ENCODE results near the gene CCNI2.

CCNI2 gene

GRCh38 chr5:132778129-132778528 lies 30.9 kb downstream of the CCNI2 start:
- Histone ChIP-seq H2BK120ac (ENCODE audit: low read depth, low read length) (no peak overlapping the region), H3K9me3 (ENCODE audit: control insufficient read depth, low read length) (no peaks in the 10 kb centered on the region), H3K9ac (ENCODE audit: low read length) (no peak overlapping the region), H3K36me3 (ENCODE audit: control insufficient read depth in 1 of 2, insufficient read depth in 2 of 2, low read depth in 1 of 2, low read length in 2 of 2) (peaks cover 0 to 11% of the 10 kb centered on the region in 2 experiments), H3K23ac (ENCODE audit: low read length in 2 of 2) (peak overlapping the region in 1 of 2 experiments; percentile 11), H3K14ac (ENCODE audit: low read length in 2 of 2) (no peak overlapping the region), H2AK5ac (ENCODE audit: low read length, severe bottlenecking) (peak overlapping the region; percentile 37), H3K4ac (ENCODE audit: low read depth in 1 of 2, low read length in 2 of 2) (no peak overlapping the region), H2BK5ac (ENCODE audit: low read depth, low read length, poor library complexity, severe bottlenecking) (no peak overlapping the region), H3K18ac (ENCODE audit: low read depth in 1 of 2, low read length in 2 of 2) (no peak overlapping the region), H3K4me3 (ENCODE audit: insufficient read depth in 1 of 2, low read depth in 1 of 2, low read length in 2 of 2) (peak overlapping the region in 1 of 2 experiments; percentile 85), H3K27ac (ENCODE audit: low read length, poor library complexity, severe bottlenecking) (no peak overlapping the region), H4K91ac (ENCODE audit: low read length) (peak overlapping the region; percentile 52), H3K4me1 (ENCODE audit: control insufficient read depth, insufficient read depth, low read depth, low read length) (peaks cover 37% of the 10 kb centered on the region), H2BK15ac (ENCODE audit: low read depth, poor library complexity, severe bottlenecking) (no peak overlapping the region), H4K8ac (ENCODE audit: low read length) (peak overlapping the region; percentile 95), H2AFZ (ENCODE audit: low read depth, low read length) (no peak overlapping the region), H2BK12ac (ENCODE audit: low read length in 2 of 2) (no peak overlapping the region), H3K79me1 (replicated peaks; ENCODE audit: low read length, poor library complexity, severe bottlenecking) (peaks cover 27% of the 10 kb centered on the region), H3K4me2 (ENCODE audit: low read length, poor library complexity, severe bottlenecking) (peak overlapping the region; percentile 97), H3K27me3 (ENCODE audit: control insufficient read depth in 1 of 2, insufficient read depth in 1 of 2, low read length in 2 of 2) (peaks cover 0 to 9% of the 10 kb centered on the region in 2 experiments)
- WGBS = 85% methylated on average over 3 of the region's 4 CpGs
- DNase-seq = no peak

- no peak for DNase-seq
- H3K18ac ChIP-seq (ENCODE audit: low read depth in 1 of 2, low read length in 2 of 2) = no peak overlapping the region
- no peak overlapping the region for H3K4ac ChIP-seq (ENCODE audit: low read depth in 1 of 2, low read length in 2 of 2)
- H4K91ac ChIP-seq (ENCODE audit: low read length) = no peak overlapping the region
- no peak overlapping the region for H3K9ac ChIP-seq (ENCODE audit: low read length)
- H3K4me1 ChIP-seq (ENCODE audit: control insufficient read depth, insufficient read depth, low read depth, low read length) = peaks cover 30% of the 10 kb centered on the region
- no peak overlapping the region for H2BK12ac ChIP-seq (ENCODE audit: low read length in 2 of 2)
- H4K8ac ChIP-seq (ENCODE audit: low read length) = no peak overlapping the region
- no peak overlapping the region for H2AK5ac ChIP-seq (ENCODE audit: low read length, severe bottlenecking)
- no peak overlapping the region for H2BK120ac ChIP-seq (ENCODE audit: low read depth, low read length)
- 95% methylated on average over 4 of the region's 5 CpGs for WGBS
- H3K9me3 ChIP-seq (ENCODE audit: control insufficient read depth, low read length) = no peaks in the 10 kb centered on the region
- H3K4me2 ChIP-seq (ENCODE audit: low read length, poor library complexity, severe bottlenecking) = no peak overlapping the region
- peaks cover 20% of the 10 kb centered on the region for H3K79me1 ChIP-seq (replicated peaks; ENCODE audit: low read length, poor library complexity, severe bottlenecking)
- peaks cover 0 to 6% of the 10 kb centered on the region in 2 experiments for H3K36me3 ChIP-seq (ENCODE audit: control insufficient read depth in 1 of 2, insufficient read depth in 2 of 2, low read depth in 1 of 2, low read length in 2 of 2)
- H2BK15ac ChIP-seq (ENCODE audit: low read depth, poor library complexity, severe bottlenecking) = no peak overlapping the region
- no peak overlapping the region for H3K23ac ChIP-seq (ENCODE audit: low read length in 2 of 2)
- H3K27ac ChIP-seq (ENCODE audit: low read length, poor library complexity, severe bottlenecking) = no peak overlapping the region
- no peak overlapping the region for H2BK5ac ChIP-seq (ENCODE audit: low read depth, low read length, poor library complexity, severe bottlenecking)
- no peak overlapping the region for H2AFZ ChIP-seq (ENCODE audit: low read depth, low read length)
- H3K27me3 ChIP-seq (ENCODE audit: control insufficient read depth in 1 of 2, insufficient read depth in 1 of 2, low read length in 2 of 2) = peaks cover 0 to 9% of the 10 kb centered on the region in 2 experiments
- H3K14ac ChIP-seq (ENCODE audit: low read length in 2 of 2) = no peak overlapping the region
- no peak overlapping the region for H3K4me3 ChIP-seq (ENCODE audit: insufficient read depth in 1 of 2, low read depth in 1 of 2, low read length in 2 of 2)
These were observed 31.6 kb downstream of the CCNI2 start for GRCh38 chr5:132778856-132779255.

GRCh38 chr5:132779961-132780360 lies 32.7 kb downstream of the CCNI2 start:
- H4K91ac ChIP-seq (ENCODE audit: low read length) = no peak overlapping the region
- 99% methylated on average over 2 of the region's 3 CpGs for WGBS
- H3K4me2 ChIP-seq (ENCODE audit: low read length, poor library complexity, severe bottlenecking) = no peak overlapping the region
- H3K23ac ChIP-seq (ENCODE audit: low read length in 2 of 2) = peak overlapping the region in 1 of 2 experiments; percentile 46
- no peak overlapping the region for H2BK120ac ChIP-seq (ENCODE audit: low read depth, low read length)
- no peaks in the 10 kb centered on the region for H3K36me3 ChIP-seq (ENCODE audit: control insufficient read depth in 1 of 2, insufficient read depth in 2 of 2, low read depth in 1 of 2, low read length in 2 of 2)
- H3K4ac ChIP-seq (ENCODE audit: low read depth in 1 of 2, low read length in 2 of 2) = no peak overlapping the region
- DNase-seq = no peak
- no peak overlapping the region for H2AFZ ChIP-seq (ENCODE audit: low read depth, low read length)
- H3K18ac ChIP-seq (ENCODE audit: low read depth in 1 of 2, low read length in 2 of 2) = no peak overlapping the region
- peaks cover 0 to 9% of the 10 kb centered on the region in 2 experiments for H3K27me3 ChIP-seq (ENCODE audit: control insufficient read depth in 1 of 2, insufficient read depth in 1 of 2, low read length in 2 of 2)
- no peak overlapping the region for H3K9ac ChIP-seq (ENCODE audit: low read length)
- no peak overlapping the region for H3K4me3 ChIP-seq (ENCODE audit: insufficient read depth in 1 of 2, low read depth in 1 of 2, low read length in 2 of 2)
- H3K4me1 ChIP-seq (ENCODE audit: control insufficient read depth, insufficient read depth, low read depth, low read length) = peaks cover 20% of the 10 kb centered on the region
- H2AK5ac ChIP-seq (ENCODE audit: low read length, severe bottlenecking) = no peak overlapping the region
- peak overlapping the region in 1 of 2 experiments; percentile 68 for H3K14ac ChIP-seq (ENCODE audit: low read length in 2 of 2)
- no peak overlapping the region for H3K27ac ChIP-seq (ENCODE audit: low read length, poor library complexity, severe bottlenecking)
- H4K8ac ChIP-seq (ENCODE audit: low read length) = no peak overlapping the region
- H2BK15ac ChIP-seq (ENCODE audit: low read depth, poor library complexity, severe bottlenecking) = no peak overlapping the region
- no peak overlapping the region for H2BK12ac ChIP-seq (ENCODE audit: low read length in 2 of 2)
- no peaks in the 10 kb centered on the region for H3K9me3 ChIP-seq (ENCODE audit: control insufficient read depth, low read length)
- no peak overlapping the region for H2BK5ac ChIP-seq (ENCODE audit: low read depth, low read length, poor library complexity, severe bottlenecking)
- peaks cover 9% of the 10 kb centered on the region for H3K79me1 ChIP-seq (replicated peaks; ENCODE audit: low read length, poor library complexity, severe bottlenecking)

- Histone ChIP-seq H3K14ac (ENCODE audit: low read length in 2 of 2) (no peak overlapping the region), H2BK15ac (ENCODE audit: low read depth, poor library complexity, severe bottlenecking) (no peak overlapping the region), H3K4me3 (ENCODE audit: insufficient read depth in 1 of 2, low read depth in 1 of 2, low read length in 2 of 2) (no peak overlapping the region), H3K79me1 (replicated peaks; ENCODE audit: low read length, poor library complexity, severe bottlenecking) (peaks cover 8% of the 10 kb centered on the region), H3K9ac (ENCODE audit: low read length) (no peak overlapping the region), H3K23ac (ENCODE audit: low read length in 2 of 2) (no peak overlapping the region), H4K8ac (ENCODE audit: low read length) (no peak overlapping the region), H3K4me1 (ENCODE audit: control insufficient read depth, insufficient read depth, low read depth, low read length) (peaks cover 17% of the 10 kb centered on the region), H3K4me2 (ENCODE audit: low read length, poor library complexity, severe bottlenecking) (no peak overlapping the region), H4K91ac (ENCODE audit: low read length) (no peak overlapping the region), H3K27ac (ENCODE audit: low read length, poor library complexity, severe bottlenecking) (no peak overlapping the region), H3K27me3 (ENCODE audit: control insufficient read depth in 1 of 2, insufficient read depth in 1 of 2, low read length in 2 of 2) (peaks cover 0 to 9% of the 10 kb centered on the region in 2 experiments), H2BK12ac (ENCODE audit: low read length in 2 of 2) (no peak overlapping the region), H3K18ac (ENCODE audit: low read depth in 1 of 2, low read length in 2 of 2) (no peak overlapping the region), H2AK5ac (ENCODE audit: low read length, severe bottlenecking) (no peak overlapping the region), H2AFZ (ENCODE audit: low read depth, low read length) (no peak overlapping the region), H2BK120ac (ENCODE audit: low read depth, low read length) (no peak overlapping the region), H2BK5ac (ENCODE audit: low read depth, low read length, poor library complexity, severe bottlenecking) (no peak overlapping the region), H3K9me3 (ENCODE audit: control insufficient read depth, low read length) (no peaks in the 10 kb centered on the region), H3K36me3 (ENCODE audit: control insufficient read depth in 1 of 2, insufficient read depth in 2 of 2, low read depth in 1 of 2, low read length in 2 of 2) (no peaks in the 10 kb centered on the region), H3K4ac (ENCODE audit: low read depth in 1 of 2, low read length in 2 of 2) (no peak overlapping the region)
- no peak for DNase-seq
- no CpG with 5 or more reads among the region's 1 CpG for WGBS
These were observed 33.4 kb downstream of the CCNI2 start for GRCh38 chr5:132780577-132780976.
